ENCODE measurements around the gene KIF26B. TPM values are rescaled to one million over a fixed set of nuclear protein-coding genes. Genes with fewer than 3 reads are reported as not detected.

The KIF26B gene
- total RNA-seq, 6 experiments from 2014 or later = 0.31 to 0.55 (median 0.35) TPM

DNA sequence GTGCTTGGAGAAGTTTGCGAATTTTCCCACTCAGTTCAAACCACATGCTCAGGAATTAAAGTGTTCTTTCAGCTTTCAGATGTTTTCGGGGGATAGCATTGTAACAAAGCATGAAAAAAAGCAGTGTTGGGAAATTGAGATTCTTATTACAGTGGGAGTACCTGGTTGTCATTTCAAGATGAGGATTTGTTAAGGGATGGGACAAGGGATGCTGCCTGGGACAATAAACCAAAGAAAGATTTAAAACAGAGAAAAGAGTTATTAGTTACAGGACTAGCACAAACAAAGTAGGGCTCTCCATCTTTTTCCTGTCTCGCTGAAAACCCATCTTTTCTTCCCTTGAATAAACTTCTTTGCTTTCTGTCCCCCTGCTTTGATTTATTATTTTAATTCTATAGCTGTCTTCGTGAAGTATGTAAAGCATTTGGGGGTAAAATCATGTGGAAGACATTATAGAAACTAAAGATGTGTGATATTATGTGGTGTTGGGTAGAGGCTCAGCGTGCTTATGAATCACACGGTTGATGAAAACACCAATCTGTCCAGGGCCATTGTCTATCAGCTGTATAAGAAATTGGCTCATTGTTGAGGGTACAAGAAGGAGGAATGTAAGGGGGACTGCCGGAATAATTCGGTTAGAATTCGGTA, 277.6 kb downstream of the KIF26B start:
- Histone ChIP-seq H3K27ac (no peak overlapping the region), H3K27me3 (no peaks in the 10 kb centered on the region), H3K4me1 (no peaks in the 10 kb centered on the region), H3K36me3 (no peaks in the 10 kb centered on the region), H3K4me3 (no peak overlapping the region), H3K9me3 (no peaks in the 10 kb centered on the region)
- ATAC-seq (no peak), DNase-seq (no peak)
- TF ChIP-seq CTCF (IDR thresholded peaks at IDR 0.05) (no peak), POLR2A (IDR thresholded peaks at IDR 0.05) (no peak)
- intact Hi-C loops (cut with DNase I) = no loop called here
- 73% methylated on average over 9 of the region's 9 CpGs for WGBS (ENCODE audit: insufficient coverage, low coverage, low lambda C conversion rate, missing lambda C conversion rate)

- Histone ChIP-seq H3K4me1 (no peaks in the 10 kb centered on the region), H3K4me3 (no peak overlapping the region), H3K27me3 (no peaks in the 10 kb centered on the region), H3K36me3 (no peaks in the 10 kb centered on the region), H3K9me3 (no peaks in the 10 kb centered on the region), H3K27ac (no peak overlapping the region)
- TF ChIP-seq CTCF (IDR thresholded peaks at IDR 0.05) (no peak), POLR2A (IDR thresholded peaks at IDR 0.05) (no peak)
- ATAC-seq = no peak
- intact Hi-C loops (cut with DNase I) = no loop called here
- no peak for DNase-seq
- 20% methylated on average over 2 of the region's 2 CpGs for WGBS (ENCODE audit: insufficient coverage, low coverage, low lambda C conversion rate, missing lambda C conversion rate)
Measured at GRCh38 chr1:245433561-245433960, 278.8 kb downstream of the KIF26B start.

- no peak overlapping the region for H3K27ac ChIP-seq
- H3K4me1 ChIP-seq = no peaks in the 10 kb centered on the region
- no peak overlapping the region for H3K4me3 ChIP-seq
- ATAC-seq (no peak), DNase-seq (no peak)
- TF ChIP-seq CTCF (IDR thresholded peaks at IDR 0.05) (no peak), POLR2A (IDR thresholded peaks at IDR 0.05) (no peak)
- intact Hi-C loops (cut with DNase I) = no loop called here
- H3K36me3 ChIP-seq = no peaks in the 10 kb centered on the region
- no peaks in the 10 kb centered on the region for H3K9me3 ChIP-seq
- 67% methylated on average over 1 of the region's 1 CpG for WGBS (ENCODE audit: insufficient coverage, low coverage, low lambda C conversion rate, missing lambda C conversion rate)
- no peaks in the 10 kb centered on the region for H3K27me3 ChIP-seq
Measured at GRCh38 chr1:245434280-245434679, 279.5 kb downstream of the KIF26B start.

DNA sequence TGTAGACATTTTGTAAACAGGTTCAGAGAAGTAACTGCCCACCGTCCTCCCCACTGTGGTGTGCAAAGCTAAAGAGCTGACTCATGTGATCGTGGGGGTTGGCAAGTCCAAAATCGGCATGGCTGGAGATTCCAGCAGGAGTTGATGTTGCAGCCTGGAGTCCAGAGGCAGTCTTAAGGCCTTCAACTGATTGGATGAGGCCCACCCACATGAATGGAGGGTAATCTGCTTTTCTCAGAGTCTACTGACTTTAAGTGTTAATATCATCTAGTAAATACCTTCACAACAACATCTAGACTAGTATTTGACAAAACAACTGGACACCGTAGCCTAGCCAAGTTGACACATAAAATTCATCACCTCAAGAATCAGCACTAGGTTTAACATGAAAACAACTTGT, 281.6 kb downstream of the KIF26B start:
- no peaks in the 10 kb centered on the region for H3K36me3 ChIP-seq
- intact Hi-C loops (cut with DNase I) = no loop called here
- ATAC-seq = no peak
- H3K27me3 ChIP-seq = no peaks in the 10 kb centered on the region
- no peak overlapping the region for H3K27ac ChIP-seq
- no peak overlapping the region for H3K4me3 ChIP-seq
- H3K4me1 ChIP-seq = no peaks in the 10 kb centered on the region
- H3K9me3 ChIP-seq = no peaks in the 10 kb centered on the region
- TF ChIP-seq POLR2A (IDR thresholded peaks at IDR 0.05) (no peak), CTCF (IDR thresholded peaks at IDR 0.05) (no peak)
- no peak for DNase-seq
- 62% methylated on average over 4 of the region's 4 CpGs for WGBS (ENCODE audit: insufficient coverage, low coverage, low lambda C conversion rate, missing lambda C conversion rate)
